HCT116 (cell line): Measurements from ENCODE around the gene THBD.

ENCODE experiments used
- CTCF ChIP-seq, 3 experiments: fragments of 200-600 bp in 1 of 3; sonication (generic) in 1 of 3; IDR thresholded peaks in 2 of 3; conservative IDR thresholded peaks in 1 of 3; 2 replicates each; pipeline ENCODE4 v1.5.1; 2012 to 2017; ENCODE audit warnings: low read depth in 2 of 3, low read length in 2 of 3, antibody characterized with exemption in 1 of 3, borderline replicate concordance in 1 of 3, control low read depth in 1 of 3, mild to moderate bottlenecking in 1 of 3, mixed read lengths in 1 of 3, mixed run types in 1 of 3, moderate library complexity in 1 of 3; ENCODE audit not compliant: insufficient read depth in 1 of 3
- JUND ChIP-seq: IDR thresholded peaks from 2 replicates; pipeline ENCODE4 v1.6.1; 2012
- POLR2A ChIP-seq: IDR thresholded peaks from 2 replicates; pipeline ENCODE4 v1.7.0; 2011; ENCODE audit warnings: borderline replicate concordance; ENCODE audit not compliant: insufficient read depth, insufficient read length; ENCODE audit errors: extremely low read depth
- RAD21 ChIP-seq: IDR thresholded peaks from 2 replicates; pipeline ENCODE4 v1.6.1; 2012; ENCODE audit warnings: low read depth, mild to moderate bottlenecking
- SRF ChIP-seq: IDR thresholded peaks from 2 replicates; pipeline ENCODE4 v1.6.1; 2012; ENCODE audit warnings: low read depth

- TF ChIP-seq CTCF (IDR thresholded peaks at IDR 0.05 in 2 of 3, conservative IDR thresholded peaks at IDR 0.05 in 1 of 3; ENCODE audit: borderline replicate concordance in 1 of 3, insufficient read depth in 1 of 3, low read depth in 2 of 3, low read length in 2 of 3) (no peak), POLR2A (no peak), RAD21 (no peak), SRF (no peak), JUND (no peak)
Measured at GRCh38 chr20:23085436-23086055, 36.1 kb upstream of the THBD start.
